ENCODE data around the gene FAM174B.

The FAM174B gene

DNA sequence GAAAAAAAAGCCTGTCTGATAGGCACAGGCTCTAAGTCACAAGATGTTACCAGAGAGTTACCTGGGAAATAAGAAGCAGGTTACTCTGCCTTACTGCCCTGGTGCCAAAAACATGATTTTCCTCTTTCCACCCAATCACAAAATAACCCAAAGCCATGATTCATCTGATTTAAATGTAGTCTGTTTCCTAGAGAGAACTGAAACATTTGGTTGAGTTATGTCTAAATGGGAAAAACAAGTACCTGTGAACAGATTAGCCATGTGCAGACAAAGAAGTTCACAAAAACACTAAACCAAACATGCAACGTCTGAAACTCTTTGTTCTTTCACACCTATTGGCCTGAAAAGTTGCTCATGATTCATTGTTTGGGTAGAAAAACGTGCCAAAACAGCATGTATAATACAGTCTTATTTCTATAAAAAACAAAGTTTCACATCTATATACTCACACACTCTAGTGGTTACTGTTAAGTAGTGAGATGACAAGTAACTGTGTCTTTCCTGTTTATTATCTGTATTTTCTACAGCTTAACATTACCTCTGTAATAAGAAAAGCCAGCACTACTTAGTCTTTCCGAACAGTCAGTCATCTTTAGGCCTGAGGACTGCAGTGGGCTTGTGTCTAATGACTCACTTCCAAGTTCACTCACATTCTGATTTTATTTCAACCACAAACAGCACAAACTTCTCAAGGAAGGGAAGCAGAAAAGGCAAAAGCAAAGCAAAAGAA is 30.2 kb downstream of the FAM174B start:
- in situ Hi-C loops (cut with MboI; ENCODE audit: low sequenced_read_pairs, unreplicated experiment), result no loop called here
- DNase-seq (ENCODE audit: low spot score), result peak; percentile 66

GRCh38 chr15:92624401-92624991 is 31.1 kb downstream of the FAM174B start:
- no peak for DNase-seq (ENCODE audit: low spot score)
- in situ Hi-C loops (cut with MboI; ENCODE audit: low sequenced_read_pairs, unreplicated experiment), result no loop called here

More for the DNA sequence above, 30.2 kb downstream of the FAM174B start:
- TF ChIP-seq, protein P1, sequence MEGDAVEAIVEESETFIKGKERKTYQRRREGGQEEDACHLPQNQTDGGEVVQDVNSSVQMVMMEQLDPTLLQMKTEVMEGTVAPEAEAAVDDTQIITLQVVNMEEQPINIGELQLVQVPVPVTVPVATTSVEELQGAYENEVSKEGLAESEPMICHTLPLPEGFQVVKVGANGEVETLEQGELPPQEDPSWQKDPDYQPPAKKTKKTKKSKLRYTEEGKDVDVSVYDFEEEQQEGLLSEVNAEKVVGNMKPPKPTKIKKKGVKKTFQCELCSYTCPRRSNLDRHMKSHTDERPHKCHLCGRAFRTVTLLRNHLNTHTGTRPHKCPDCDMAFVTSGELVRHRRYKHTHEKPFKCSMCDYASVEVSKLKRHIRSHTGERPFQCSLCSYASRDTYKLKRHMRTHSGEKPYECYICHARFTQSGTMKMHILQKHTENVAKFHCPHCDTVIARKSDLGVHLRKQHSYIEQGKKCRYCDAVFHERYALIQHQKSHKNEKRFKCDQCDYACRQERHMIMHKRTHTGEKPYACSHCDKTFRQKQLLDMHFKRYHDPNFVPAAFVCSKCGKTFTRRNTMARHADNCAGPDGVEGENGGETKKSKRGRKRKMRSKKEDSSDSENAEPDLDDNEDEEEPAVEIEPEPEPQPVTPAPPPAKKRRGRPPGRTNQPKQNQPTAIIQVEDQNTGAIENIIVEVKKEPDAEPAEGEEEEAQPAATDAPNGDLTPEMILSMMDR (IDR thresholded peaks at IDR 0.05; ENCODE audit: borderline replicate concordance, control extremely low read depth, extremely low read depth, insufficient read depth, missing control alignments), result no peak

DNA sequence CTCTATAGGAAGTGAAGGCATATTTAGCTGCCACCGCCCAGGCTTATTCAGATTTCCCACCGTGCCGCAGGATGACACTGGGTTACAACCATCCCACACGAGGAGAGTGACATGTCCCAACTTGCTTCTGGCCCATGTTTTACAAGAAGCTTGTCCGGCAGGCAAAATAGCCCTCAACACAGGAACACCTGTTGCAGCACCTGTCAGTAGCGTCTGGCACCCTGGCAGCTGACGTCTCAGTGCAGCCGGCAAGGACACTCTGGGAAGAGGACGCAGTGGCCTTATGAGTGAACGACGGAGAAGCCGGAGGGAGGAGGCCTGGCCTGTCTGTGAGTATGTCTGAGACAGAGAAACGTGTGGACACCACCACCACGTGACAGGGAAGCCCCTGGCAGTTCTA is 32.1 kb downstream of the FAM174B start:
- in situ Hi-C loops (cut with MboI; ENCODE audit: low sequenced_read_pairs, unreplicated experiment), result no loop called here
- no peak for DNase-seq (ENCODE audit: low spot score)
- TF ChIP-seq, protein P1 (IDR thresholded peaks at IDR 0.05; ENCODE audit: borderline replicate concordance, control extremely low read depth, extremely low read depth, insufficient read depth, missing control alignments), result no peak

More at GRCh38 chr15:92624401-92624991, 31.1 kb downstream of the FAM174B start:
- TF ChIP-seq, protein P1 (IDR thresholded peaks at IDR 0.05; ENCODE audit: borderline replicate concordance, control extremely low read depth, extremely low read depth, insufficient read depth, missing control alignments), result no peak

DNA sequence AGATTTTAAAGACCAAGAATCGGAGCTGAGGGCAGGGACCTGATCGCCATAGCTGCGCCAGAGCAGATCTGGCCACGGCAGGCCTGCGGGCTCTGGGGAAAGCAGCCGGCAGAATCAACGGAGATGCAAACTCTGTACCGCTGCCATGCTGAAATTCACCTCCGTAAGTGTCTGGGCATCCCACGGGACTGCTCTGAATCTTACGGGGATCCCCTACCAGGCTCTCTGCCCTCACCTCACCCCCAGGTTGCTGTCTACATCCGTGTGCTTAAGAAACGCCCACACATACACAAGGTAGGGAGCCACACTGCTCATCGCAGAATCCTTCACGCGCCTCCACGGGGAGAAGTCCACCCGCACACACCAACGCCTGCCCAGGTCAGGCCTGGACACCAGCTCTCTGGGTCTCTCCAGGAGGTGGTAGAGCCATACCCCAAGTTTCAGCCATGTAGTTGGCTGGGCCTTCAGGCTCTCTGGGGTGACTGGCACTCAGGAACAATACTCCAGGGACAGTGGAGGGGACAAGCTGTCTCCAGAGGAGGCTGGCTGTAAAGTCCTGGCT is 33.5 kb downstream of the FAM174B start:
- DNase-seq (ENCODE audit: low spot score), result no peak
- in situ Hi-C loops (cut with MboI; ENCODE audit: low sequenced_read_pairs, unreplicated experiment), result no loop called here
- TF ChIP-seq, protein P1 (IDR thresholded peaks at IDR 0.05; ENCODE audit: borderline replicate concordance, control extremely low read depth, extremely low read depth, insufficient read depth, missing control alignments), result no peak

GRCh38 chr15:92620991-92621390 is 34.6 kb downstream of the FAM174B start:
- TF ChIP-seq, protein P1 (IDR thresholded peaks at IDR 0.05; ENCODE audit: borderline replicate concordance, control extremely low read depth, extremely low read depth, insufficient read depth, missing control alignments), result no peak
- DNase-seq (ENCODE audit: low spot score), result no peak
- in situ Hi-C loops (cut with MboI; ENCODE audit: low sequenced_read_pairs, unreplicated experiment), result no loop called here

- in situ Hi-C loops (cut with MboI; ENCODE audit: low sequenced_read_pairs, unreplicated experiment), result loop anchor here (10.0 kb wide), 1 partner anchor 95 kb away; no protein-coding TSS in a partner anchor
- no peak for DNase-seq (ENCODE audit: low spot score)
- TF ChIP-seq, protein P1 (IDR thresholded peaks at IDR 0.05; ENCODE audit: borderline replicate concordance, control extremely low read depth, extremely low read depth, insufficient read depth, missing control alignments), result no peak
Measured at GRCh38 chr15:92619145-92620101, 36.2 kb downstream of the FAM174B start.

All from GM13976 (cell line).